ENCODE measurements around the gene TMEM81. TPM values are rescaled to one million over a fixed set of nuclear protein-coding genes. Genes with fewer than 3 reads are reported as not detected.

Gene TMEM81
- total RNA-seq, 1 experiment from 2014 or later, result 4.4 TPM

GRCh38 chr1:205045146-205045545 is 39.1 kb downstream of the TMEM81 start:
- H3K27ac Mint-ChIP-seq (ENCODE audit: unreplicated experiment), result no peak overlapping the region
- H3K27me3 Mint-ChIP-seq (ENCODE audit: unreplicated experiment), result peaks cover 99% of the 10 kb centered on the region
- H3K4me1 Mint-ChIP-seq (ENCODE audit: low read depth, unreplicated experiment), result no peaks in the 10 kb centered on the region
- no peak overlapping the region for H3K4me3 Mint-ChIP-seq (ENCODE audit: low read depth, unreplicated experiment)
- TF ChIP-seq CTCF (IDR thresholded peaks at IDR 0.05; ENCODE audit: unreplicated experiment), result no peak
- intact Hi-C loops (cut with micrococcal nuclease; ENCODE audit: unreplicated experiment), result no loop called here
- H3K9me3 Mint-ChIP-seq (ENCODE audit: low read depth, unreplicated experiment), result no peaks in the 10 kb centered on the region
- CTCF ChIA-PET, result no interaction called here
- H3K36me3 Mint-ChIP-seq (ENCODE audit: insufficient read depth, unreplicated experiment), result no peaks in the 10 kb centered on the region
- no peak for DNase-seq
- BruUV-seq (replicated peaks), result no TSS peak

- no peak overlapping the region for H3K4me3 Mint-ChIP-seq (ENCODE audit: low read depth, unreplicated experiment)
- no peak for DNase-seq
- peaks cover 99% of the 10 kb centered on the region for H3K27me3 Mint-ChIP-seq (ENCODE audit: unreplicated experiment)
- CTCF ChIA-PET, result no interaction called here
- no peaks in the 10 kb centered on the region for H3K36me3 Mint-ChIP-seq (ENCODE audit: insufficient read depth, unreplicated experiment)
- H3K27ac Mint-ChIP-seq (ENCODE audit: unreplicated experiment), result no peak overlapping the region
- intact Hi-C loops (cut with micrococcal nuclease; ENCODE audit: unreplicated experiment), result no loop called here
- BruUV-seq (replicated peaks), result no TSS peak
- TF ChIP-seq CTCF (IDR thresholded peaks at IDR 0.05; ENCODE audit: unreplicated experiment), result no peak
- no peaks in the 10 kb centered on the region for H3K4me1 Mint-ChIP-seq (ENCODE audit: low read depth, unreplicated experiment)
- no peaks in the 10 kb centered on the region for H3K9me3 Mint-ChIP-seq (ENCODE audit: low read depth, unreplicated experiment)
Observed at GRCh38 chr1:205044741-205045140, 39.5 kb downstream of the TMEM81 start.

- H3K27me3 Mint-ChIP-seq (ENCODE audit: unreplicated experiment), result peaks cover 99% of the 10 kb centered on the region
- H3K27ac Mint-ChIP-seq (ENCODE audit: unreplicated experiment), result no peak overlapping the region
- no peaks in the 10 kb centered on the region for H3K4me1 Mint-ChIP-seq (ENCODE audit: low read depth, unreplicated experiment)
- CTCF ChIA-PET, result interaction anchor here (0.6 kb wide), 1 partner anchor 212 kb away, joined by 4 read pairs; no protein-coding TSS in a partner anchor
- no peaks in the 10 kb centered on the region for H3K9me3 Mint-ChIP-seq (ENCODE audit: low read depth, unreplicated experiment)
- no peak for DNase-seq
- TF ChIP-seq CTCF (IDR thresholded peaks at IDR 0.05; ENCODE audit: unreplicated experiment), result no peak
- intact Hi-C loops (cut with micrococcal nuclease; ENCODE audit: unreplicated experiment), result no loop called here
- no TSS peak for BruUV-seq (replicated peaks)
- H3K4me3 Mint-ChIP-seq (ENCODE audit: low read depth, unreplicated experiment), result no peak overlapping the region
- H3K36me3 Mint-ChIP-seq (ENCODE audit: insufficient read depth, unreplicated experiment), result no peaks in the 10 kb centered on the region
Observed at GRCh38 chr1:205043866-205044265, 40.4 kb downstream of the TMEM81 start.

GRCh38 chr1:205042911-205043806 is 41.1 kb downstream of the TMEM81 start, which contains the start of gene CNTN2:
TSS of gene CNTN2 (plus strand) at chr1:205043212. CDS start at chr1:205053186, 9,974 bp downstream.
- CTCF ChIA-PET, result no interaction called here

More at GRCh38 chr1:205042911-205043806, 41.1 kb downstream of the TMEM81 start, which contains the start of gene CNTN2:
- no peak within 1 kb of the TSS for H3K4me3 Mint-ChIP-seq (ENCODE audit: low read depth, unreplicated experiment)
- no peaks in the 10 kb centered on the region for H3K9me3 Mint-ChIP-seq (ENCODE audit: low read depth, unreplicated experiment)
- H3K27ac Mint-ChIP-seq (ENCODE audit: unreplicated experiment), result no peak within 1 kb of the TSS
- intact Hi-C loops (cut with micrococcal nuclease; ENCODE audit: unreplicated experiment), result no loop called here
- BruUV-seq (replicated peaks), result no TSS peak
- DNase-seq, result peak; percentile 10
- no peaks in the 10 kb centered on the region for H3K4me1 Mint-ChIP-seq (ENCODE audit: low read depth, unreplicated experiment)
- peaks cover 99% of the 10 kb centered on the region for H3K27me3 Mint-ChIP-seq (ENCODE audit: unreplicated experiment)
- no peaks in the 10 kb centered on the region for H3K36me3 Mint-ChIP-seq (ENCODE audit: insufficient read depth, unreplicated experiment)
- TF ChIP-seq CTCF (IDR thresholded peaks at IDR 0.05; ENCODE audit: unreplicated experiment), result no peak

All from Calu3 (cell line).